Common myeloid progenitor, CD34-positive (primary cell): Measurements from ENCODE around the gene RAD51B.
A peak's percentile ranks its signal among the peaks of the same experiment; 100 is the strongest.

Experiments
- CTCF ChIA-PET: fragments of 350-600 bp; sonication (Branson Sonifier 250); formaldehyde crosslinking; loops from one replicate; lab custom pipeline; 2021; ENCODE audit warnings: antibody characterized with exemption; lab: Charles Lee
- POLR2A ChIA-PET: fragments of 350-600 bp; sonication (Branson Sonifier 250); formaldehyde crosslinking; loops from one replicate; lab custom pipeline; 2021; ENCODE audit warnings: antibody characterized with exemption; lab: Charles Lee
- DNase-seq, 3 donors: peaks; one replicate each; pipeline versions ENCODE4 v3.0.0 to v3.0.0-alpha.2; 2013
- H3K27ac ChIP-seq, 2 experiments: 1 replicate in 1 of 2; 2 replicates in 1 of 2; pipeline ENCODE4 v1.7.0; 2013; ENCODE audit warnings: inconsistent platforms in 2 of 2, low read length in 2 of 2, mild to moderate bottlenecking in 2 of 2, low read depth in 1 of 2, moderate library complexity in 1 of 2; ENCODE audit not compliant: severe bottlenecking in 2 of 2, insufficient read depth in 1 of 2, poor library complexity in 1 of 2
- H3K27me3 ChIP-seq, 5 experiments: replicated peaks in 2 of 5; 1 replicate in 3 of 5; 2 replicates in 2 of 5; pipeline versions ENCODE4 v1.6.1 to v1.7.0; 2013; ENCODE audit warnings: low read length in 4 of 5, mild to moderate bottlenecking in 2 of 5, moderate library complexity in 2 of 5, inconsistent platforms in 1 of 5; ENCODE audit not compliant: insufficient read depth in 5 of 5, control insufficient read depth in 4 of 5
- H3K36me3 ChIP-seq, 4 experiments: 1 replicate in 2 of 4; 2 replicates in 2 of 4; pipeline versions ENCODE4 v1.6.1 to v1.7.0; 2013; ENCODE audit warnings: low read length in 3 of 4, control low read depth in 1 of 4, mild to moderate bottlenecking in 1 of 4; ENCODE audit not compliant: control insufficient read depth in 4 of 4, insufficient read depth in 4 of 4
- H3K4me1 ChIP-seq, 4 experiments: 1 replicate in 3 of 4; 2 replicates in 1 of 4; pipeline versions ENCODE4 v1.6.1 to v1.7.1; 2013; ENCODE audit warnings: low read length in 3 of 4, mild to moderate bottlenecking in 3 of 4, control low read depth in 1 of 4, inconsistent platforms in 1 of 4, moderate library complexity in 1 of 4; ENCODE audit not compliant: control insufficient read depth in 4 of 4, insufficient read depth in 4 of 4; ENCODE audit errors: control extremely low read depth in 1 of 4
- H3K4me3 ChIP-seq, 7 experiments: 1 replicate in 4 of 7; 2 replicates in 3 of 7; pipeline versions ENCODE4 v1.5.1 to v1.7.0; 2013; ENCODE audit warnings: mild to moderate bottlenecking in 7 of 7, low read length in 6 of 7, moderate library complexity in 6 of 7, inconsistent platforms in 2 of 7, low read depth in 2 of 7, control low read depth in 1 of 7; ENCODE audit not compliant: insufficient read depth in 4 of 7, control insufficient read depth in 1 of 7; ENCODE audit errors: extremely low read depth in 1 of 7
- H3K9me3 ChIP-seq, 5 experiments: 1 replicate in 4 of 5; 2 replicates in 1 of 5; pipeline versions ENCODE4 v1.6.1 to v1.7.1; 2013; ENCODE audit warnings: low read length in 4 of 5, mild to moderate bottlenecking in 2 of 5, inconsistent platforms in 1 of 5, low read depth in 1 of 5, moderate library complexity in 1 of 5; ENCODE audit not compliant: control insufficient read depth in 4 of 5, insufficient read depth in 2 of 5; ENCODE audit errors: control extremely low read depth in 1 of 5
- WGBS: methylation state at CpG from one replicate; pipeline ENCODE4 v1.1.5; 2013; ENCODE audit not compliant: insufficient coverage; 5-methylcytosine and 5-hydroxymethylcytosine counted together

Gene RAD51B

DNA sequence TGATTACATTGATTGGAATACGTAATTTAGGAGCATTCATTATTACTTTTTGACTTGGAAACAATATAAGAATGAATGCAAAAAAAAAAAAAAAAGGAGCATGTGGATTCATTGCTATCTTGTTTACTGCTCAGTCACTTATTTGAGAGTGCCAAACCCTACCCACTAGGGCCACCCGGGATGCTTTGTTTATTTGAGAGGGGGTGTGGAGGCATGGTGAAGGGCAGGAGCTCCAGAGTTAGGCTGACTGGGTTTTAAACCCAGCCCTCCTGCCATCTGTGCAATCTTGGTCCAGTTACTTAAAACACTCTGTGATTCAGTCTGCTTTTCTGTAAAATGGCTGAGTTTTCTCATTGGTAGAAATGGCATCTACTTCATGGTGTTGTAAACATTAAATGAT, 195.2 kb downstream of the RAD51B start:
- H3K27me3 ChIP-seq: no peaks in the 10 kb centered on the region
- POLR2A ChIA-PET: no interaction called here
- H3K9me3 ChIP-seq: peaks cover 0 to 1% (median 0%) of the 10 kb centered on the region in 5 experiments
- 100% methylated on average over 1 of the region's 2 CpGs for WGBS
- CTCF ChIA-PET: interaction anchor here (0.6 kb wide), 1 partner anchor 331 kb away, joined by 3 read pairs; no protein-coding TSS in a partner anchor
- DNase-seq: no peak
- H3K27ac ChIP-seq: no peak overlapping the region
- H3K4me3 ChIP-seq: no peak overlapping the region
- no peaks in the 10 kb centered on the region for H3K4me1 ChIP-seq
- H3K36me3 ChIP-seq: no peaks in the 10 kb centered on the region

DNA sequence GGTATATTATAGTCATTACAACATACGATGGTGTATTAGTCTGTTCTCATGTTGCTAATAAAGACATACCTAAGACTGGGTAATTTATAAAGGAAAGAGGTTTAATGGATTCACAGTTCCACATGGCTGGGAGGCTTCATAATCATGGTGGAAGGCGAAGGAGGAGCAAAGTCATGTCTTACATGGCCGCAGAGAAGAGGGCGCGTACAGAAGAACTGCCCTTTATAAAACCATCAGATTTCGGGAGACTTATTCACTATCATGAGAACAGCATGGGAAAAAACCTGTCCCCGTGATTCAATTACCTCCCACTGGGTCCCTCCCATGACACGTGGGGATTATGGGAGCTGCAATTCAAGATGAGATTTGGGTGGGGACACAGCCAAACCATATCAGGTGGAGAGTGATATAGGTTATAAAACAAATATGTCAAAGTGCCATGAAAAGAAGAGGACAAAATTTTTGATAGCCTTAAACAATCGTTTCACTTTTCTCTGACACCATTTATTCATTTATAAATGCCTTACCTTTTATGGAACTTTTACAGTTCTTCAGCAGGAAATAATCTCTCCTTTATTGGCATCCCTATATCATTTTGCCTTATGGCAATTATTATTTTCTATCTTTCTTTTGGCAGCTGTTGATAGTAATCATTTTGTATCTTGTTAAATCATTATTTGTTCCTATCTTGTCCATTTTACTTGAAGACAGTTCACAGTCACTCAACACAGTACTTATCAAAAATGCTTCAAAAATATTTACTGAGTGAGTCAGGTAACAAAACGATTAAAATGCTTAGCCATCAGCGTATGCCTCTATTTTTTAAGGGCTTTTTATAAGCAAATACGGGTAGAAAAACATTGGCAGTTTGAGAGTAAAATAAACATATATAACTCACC, 196.0 kb downstream of the RAD51B start:
- no peaks in the 10 kb centered on the region for H3K36me3 ChIP-seq
- 97% methylated on average over 8 of the region's 12 CpGs for WGBS
- H3K27ac ChIP-seq: no peak overlapping the region
- CTCF ChIA-PET: no interaction called here
- no peak for DNase-seq
- no peak overlapping the region for H3K4me3 ChIP-seq
- no peaks in the 10 kb centered on the region for H3K27me3 ChIP-seq
- H3K4me1 ChIP-seq: no peaks in the 10 kb centered on the region
- POLR2A ChIA-PET: no interaction called here
- H3K9me3 ChIP-seq: peaks cover 0 to 1% (median 0%) of the 10 kb centered on the region in 5 experiments

DNA sequence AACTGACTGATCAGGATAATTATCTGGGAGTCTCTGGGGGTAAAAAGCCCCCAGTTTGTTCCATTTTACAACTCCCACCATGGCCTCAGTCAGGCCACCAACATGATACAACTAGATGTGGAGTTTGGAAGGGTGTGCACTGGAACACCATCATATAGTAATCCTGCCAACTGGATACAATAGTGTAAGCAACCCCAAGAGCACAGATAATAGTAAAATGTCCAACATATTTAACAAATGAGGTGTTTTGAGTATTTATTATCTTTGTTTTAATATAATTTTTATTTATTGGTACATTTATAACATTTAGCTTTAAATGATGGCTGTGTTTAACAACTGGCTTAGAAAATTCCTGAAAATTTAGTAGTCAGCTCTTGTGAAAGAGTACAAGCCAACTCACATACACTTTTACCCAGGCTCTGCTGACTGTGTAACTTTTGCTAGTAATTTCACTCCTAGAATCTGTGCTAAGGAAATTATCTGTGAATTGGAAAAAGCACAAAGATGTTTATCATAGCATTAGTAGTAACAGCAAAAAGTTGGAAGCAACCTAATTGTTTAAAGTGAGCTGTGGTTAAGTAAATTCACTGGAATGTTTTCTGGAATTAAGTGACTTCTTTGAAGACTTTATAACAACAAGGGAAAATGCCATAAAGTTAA, 196.8 kb downstream of the RAD51B start:
- H3K4me1 ChIP-seq: no peaks in the 10 kb centered on the region
- no peak overlapping the region for H3K27ac ChIP-seq
- DNase-seq: no peak
- ChIA-PET CTCF (no interaction called here), POLR2A (no interaction called here)
- no peaks in the 10 kb centered on the region for H3K27me3 ChIP-seq
- H3K36me3 ChIP-seq: no peaks in the 10 kb centered on the region
- H3K9me3 ChIP-seq: peaks cover 0 to 1% (median 0%) of the 10 kb centered on the region in 5 experiments
- H3K4me3 ChIP-seq: no peak overlapping the region

DNA sequence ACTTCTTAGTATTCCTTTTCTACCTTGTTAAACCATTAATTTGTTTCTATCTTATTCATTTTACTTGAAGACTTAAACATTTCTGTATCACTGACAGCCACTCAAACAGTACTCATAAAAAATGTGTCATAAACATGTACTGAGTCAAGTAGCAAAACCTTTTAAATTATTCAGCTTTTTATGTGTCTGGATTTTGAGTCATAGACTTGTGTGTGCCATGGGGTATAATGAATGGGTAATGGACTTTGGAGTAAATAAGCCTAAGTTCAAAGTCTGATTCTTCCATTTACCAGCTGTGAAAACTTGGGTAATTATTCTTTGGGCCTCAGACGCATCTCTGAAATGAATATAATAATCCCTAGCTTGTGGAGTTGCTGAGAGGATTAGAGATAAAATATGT, 199.0 kb downstream of the RAD51B start:
- Histone ChIP-seq H3K9me3 (peaks cover 0 to 14% (median 3%) of the 10 kb centered on the region in 5 experiments), H3K27me3 (no peaks in the 10 kb centered on the region), H3K27ac (no peak overlapping the region), H3K4me3 (no peak overlapping the region), H3K4me1 (no peaks in the 10 kb centered on the region), H3K36me3 (no peaks in the 10 kb centered on the region)
- CTCF ChIA-PET: interaction anchor here (1.7 kb wide), 1 partner anchor 14 kb away, joined by 4 read pairs; no protein-coding TSS in a partner anchor
- POLR2A ChIA-PET: no interaction called here
- no CpG with 5 or more reads among the region's 1 CpG for WGBS
- peak in 1 of 3 donors; percentile 10 for DNase-seq

DNA sequence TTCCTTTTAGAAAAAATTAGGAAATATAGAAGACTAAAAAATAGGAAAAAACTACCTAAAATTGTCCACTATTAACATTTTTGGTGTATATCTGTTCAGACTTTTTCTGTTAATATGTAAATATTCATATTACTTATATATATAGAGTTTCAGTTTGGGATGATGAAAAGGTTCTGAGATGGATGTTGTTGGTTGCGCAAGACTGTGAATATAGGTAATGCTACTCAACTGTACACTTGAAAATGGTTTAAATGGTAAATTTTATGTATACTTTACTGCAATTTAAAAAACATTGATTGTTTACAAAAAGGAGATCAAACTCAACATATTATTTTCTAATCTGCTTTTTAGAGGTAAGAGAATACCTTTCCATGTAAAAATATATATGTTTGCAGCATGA, 200.9 kb downstream of the RAD51B start:
- CTCF ChIA-PET: no interaction called here
- no CpG with 5 or more reads among the region's 1 CpG for WGBS

DNA sequence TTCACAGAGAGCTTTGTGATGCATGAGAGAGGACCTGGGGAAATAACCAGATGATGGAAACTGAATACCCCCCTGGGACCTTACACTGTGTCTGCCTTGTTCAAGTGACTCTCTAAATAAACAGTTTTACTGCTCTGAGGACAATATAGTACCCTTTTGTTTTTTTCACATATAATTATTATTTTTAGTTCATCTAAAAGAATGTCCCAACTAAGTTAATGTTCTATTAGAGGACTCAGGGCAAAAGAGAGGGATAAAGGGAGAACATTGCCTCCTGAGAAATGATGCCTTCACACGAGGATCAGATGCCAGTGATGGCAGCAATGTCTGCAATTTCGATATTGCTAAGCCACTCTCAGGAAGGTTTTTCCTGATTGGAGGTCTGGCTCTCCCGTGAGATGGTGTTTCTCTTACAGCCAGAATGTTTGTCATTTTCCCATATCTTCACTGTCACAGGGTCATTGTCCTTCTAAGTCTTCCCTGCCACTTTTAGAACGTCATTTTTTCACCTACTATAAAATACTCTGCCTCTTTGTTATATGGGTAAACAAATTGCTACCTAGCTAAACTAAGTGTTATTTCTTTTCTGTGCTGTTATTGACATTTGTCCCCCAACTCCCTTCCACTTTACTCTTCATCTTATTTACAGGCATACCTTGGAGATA, 201.6 kb downstream of the RAD51B start:
- ChIA-PET POLR2A (no interaction called here), CTCF (no interaction called here)

More for the DNA sequence above, 200.9 kb downstream of the RAD51B start:
- H3K27ac ChIP-seq: no peak overlapping the region
- H3K36me3 ChIP-seq: no peaks in the 10 kb centered on the region
- POLR2A ChIA-PET: interaction anchor here (0.5 kb wide), 1 partner anchor 48 kb away, joined by 4 read pairs; no protein-coding TSS in a partner anchor
- H3K27me3 ChIP-seq: no peaks in the 10 kb centered on the region
- H3K4me3 ChIP-seq: no peak overlapping the region
- H3K9me3 ChIP-seq: peaks cover 0 to 14% (median 3%) of the 10 kb centered on the region in 5 experiments
- no peaks in the 10 kb centered on the region for H3K4me1 ChIP-seq
- no peak for DNase-seq

More for the DNA sequence above, 201.6 kb downstream of the RAD51B start:
- Histone ChIP-seq H3K9me3 (peaks cover 0 to 14% (median 3%) of the 10 kb centered on the region in 5 experiments), H3K27ac (no peak overlapping the region), H3K36me3 (no peaks in the 10 kb centered on the region), H3K27me3 (no peaks in the 10 kb centered on the region), H3K4me1 (no peaks in the 10 kb centered on the region), H3K4me3 (no peak overlapping the region)
- 94% methylated on average over 3 of the region's 4 CpGs for WGBS
- DNase-seq: no peak
